ENCODE data around the gene EFCAB12.

Gene EFCAB12

GRCh38 chr3:129412542-129413198, 15.8 kb downstream of the EFCAB12 start:
- TF ChIP-seq CREB1 (IDR thresholded peaks at IDR 0.05; ENCODE audit: low read depth): no peak
- TF ChIP-seq TAF1 (IDR thresholded peaks at IDR 0.05; ENCODE audit: low read depth): no peak
- no peak for TF ChIP-seq RAD21 (IDR thresholded peaks at IDR 0.05; ENCODE audit: low read depth)
- TF ChIP-seq FOXM1 (IDR thresholded peaks at IDR 0.05; ENCODE audit: borderline replicate concordance, low read depth): no peak
- no peak for TF ChIP-seq TEAD4 (IDR thresholded peaks at IDR 0.05)
- TF ChIP-seq, protein P1, sequence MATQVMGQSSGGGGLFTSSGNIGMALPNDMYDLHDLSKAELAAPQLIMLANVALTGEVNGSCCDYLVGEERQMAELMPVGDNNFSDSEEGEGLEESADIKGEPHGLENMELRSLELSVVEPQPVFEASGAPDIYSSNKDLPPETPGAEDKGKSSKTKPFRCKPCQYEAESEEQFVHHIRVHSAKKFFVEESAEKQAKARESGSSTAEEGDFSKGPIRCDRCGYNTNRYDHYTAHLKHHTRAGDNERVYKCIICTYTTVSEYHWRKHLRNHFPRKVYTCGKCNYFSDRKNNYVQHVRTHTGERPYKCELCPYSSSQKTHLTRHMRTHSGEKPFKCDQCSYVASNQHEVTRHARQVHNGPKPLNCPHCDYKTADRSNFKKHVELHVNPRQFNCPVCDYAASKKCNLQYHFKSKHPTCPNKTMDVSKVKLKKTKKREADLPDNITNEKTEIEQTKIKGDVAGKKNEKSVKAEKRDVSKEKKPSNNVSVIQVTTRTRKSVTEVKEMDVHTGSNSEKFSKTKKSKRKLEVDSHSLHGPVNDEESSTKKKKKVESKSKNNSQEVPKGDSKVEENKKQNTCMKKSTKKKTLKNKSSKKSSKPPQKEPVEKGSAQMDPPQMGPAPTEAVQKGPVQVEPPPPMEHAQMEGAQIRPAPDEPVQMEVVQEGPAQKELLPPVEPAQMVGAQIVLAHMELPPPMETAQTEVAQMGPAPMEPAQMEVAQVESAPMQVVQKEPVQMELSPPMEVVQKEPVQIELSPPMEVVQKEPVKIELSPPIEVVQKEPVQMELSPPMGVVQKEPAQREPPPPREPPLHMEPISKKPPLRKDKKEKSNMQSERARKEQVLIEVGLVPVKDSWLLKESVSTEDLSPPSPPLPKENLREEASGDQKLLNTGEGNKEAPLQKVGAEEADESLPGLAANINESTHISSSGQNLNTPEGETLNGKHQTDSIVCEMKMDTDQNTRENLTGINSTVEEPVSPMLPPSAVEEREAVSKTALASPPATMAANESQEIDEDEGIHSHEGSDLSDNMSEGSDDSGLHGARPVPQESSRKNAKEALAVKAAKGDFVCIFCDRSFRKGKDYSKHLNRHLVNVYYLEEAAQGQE (IDR thresholded peaks at IDR 0.05; ENCODE audit: low read depth): no peak
- TF ChIP-seq TCF12 (IDR thresholded peaks at IDR 0.05; ENCODE audit: low read depth): no peak
- no peak for TF ChIP-seq NFIC (IDR thresholded peaks at IDR 0.05)
- TF ChIP-seq, protein P2, sequence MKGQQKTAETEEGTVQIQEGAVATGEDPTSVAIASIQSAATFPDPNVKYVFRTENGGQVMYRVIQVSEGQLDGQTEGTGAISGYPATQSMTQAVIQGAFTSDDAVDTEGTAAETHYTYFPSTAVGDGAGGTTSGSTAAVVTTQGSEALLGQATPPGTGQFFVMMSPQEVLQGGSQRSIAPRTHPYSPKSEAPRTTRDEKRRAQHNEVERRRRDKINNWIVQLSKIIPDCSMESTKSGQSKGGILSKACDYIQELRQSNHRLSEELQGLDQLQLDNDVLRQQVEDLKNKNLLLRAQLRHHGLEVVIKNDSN (IDR thresholded peaks at IDR 0.05): no peak
- TF ChIP-seq YY1 (IDR thresholded peaks at IDR 0.05; ENCODE audit: low read depth): no peak
- no peak for TF ChIP-seq EP300 (IDR thresholded peaks at IDR 0.05; ENCODE audit: borderline replicate concordance)

DNA sequence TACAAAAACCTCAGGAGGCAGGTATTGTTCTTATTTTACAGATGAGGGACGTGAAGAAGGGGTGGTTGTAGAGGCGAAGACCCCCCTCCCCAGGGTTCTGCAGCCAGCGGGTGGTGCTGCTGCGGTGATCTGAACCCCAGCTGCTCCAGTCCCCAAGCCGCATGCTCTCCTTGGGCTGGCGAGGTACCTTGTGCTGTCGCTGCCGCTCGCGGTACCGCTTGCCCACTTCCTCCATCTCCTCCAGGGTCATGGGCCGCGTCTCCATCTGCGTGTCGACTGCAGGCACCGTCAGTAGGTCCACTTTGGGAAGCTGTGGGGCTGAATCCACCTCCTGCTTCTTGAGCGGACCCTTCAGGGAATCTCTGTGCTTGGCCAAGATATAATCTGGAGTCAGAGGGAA, 17.5 kb downstream of the EFCAB12 start:
- TF ChIP-seq RAD21 (IDR thresholded peaks at IDR 0.05; ENCODE audit: low read depth) (no peak), CEBPB (IDR thresholded peaks at IDR 0.05) (no peak), EP300 (IDR thresholded peaks at IDR 0.05; ENCODE audit: borderline replicate concordance) (no peak), TCF12 (IDR thresholded peaks at IDR 0.05; ENCODE audit: low read depth) (no peak), CREB1 (IDR thresholded peaks at IDR 0.05; ENCODE audit: low read depth) (no peak)
- TF ChIP-seq, protein P2 (IDR thresholded peaks at IDR 0.05): no peak

DNA sequence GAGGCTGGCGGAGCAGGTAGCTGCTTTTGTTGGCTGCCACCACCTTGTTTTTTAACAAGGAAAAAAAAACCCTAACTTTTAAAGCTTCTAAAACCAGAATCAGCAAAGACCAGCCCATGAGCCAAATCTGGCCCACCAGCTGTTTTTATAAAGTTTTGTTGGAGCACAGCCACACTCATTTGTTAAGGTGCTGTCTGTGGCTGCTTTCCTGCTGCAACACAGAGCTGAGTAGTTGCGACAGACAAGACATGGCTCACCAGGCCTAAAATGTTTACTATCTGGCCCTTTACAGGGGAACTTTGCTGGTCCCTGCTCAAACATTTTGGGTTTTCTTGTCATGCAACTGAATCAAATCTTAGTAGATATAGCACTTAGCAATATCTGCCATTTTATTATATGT, 18.9 kb downstream of the EFCAB12 start:
- TF ChIP-seq, protein P1 (IDR thresholded peaks at IDR 0.05; ENCODE audit: low read depth): no peak
- TF ChIP-seq RAD21 (IDR thresholded peaks at IDR 0.05; ENCODE audit: low read depth): no peak
- no peak for TF ChIP-seq CREB1 (IDR thresholded peaks at IDR 0.05; ENCODE audit: low read depth)
- no peak for TF ChIP-seq EP300 (IDR thresholded peaks at IDR 0.05; ENCODE audit: borderline replicate concordance)
- no peak for TF ChIP-seq MAX (IDR thresholded peaks at IDR 0.05)
- TF ChIP-seq, protein P2 (IDR thresholded peaks at IDR 0.05): no peak
- TF ChIP-seq ZBTB7A (IDR thresholded peaks at IDR 0.05; ENCODE audit: low read depth): no peak
- TF ChIP-seq TCF12 (IDR thresholded peaks at IDR 0.05; ENCODE audit: low read depth): no peak
- TF ChIP-seq YY1 (IDR thresholded peaks at IDR 0.05; ENCODE audit: low read depth): no peak
- no peak for TF ChIP-seq NFIC (IDR thresholded peaks at IDR 0.05)
- TF ChIP-seq EGR1 (IDR thresholded peaks at IDR 0.05): no peak
- TF ChIP-seq FOXM1 (IDR thresholded peaks at IDR 0.05; ENCODE audit: borderline replicate concordance, low read depth): no peak
- TF ChIP-seq CEBPB (IDR thresholded peaks at IDR 0.05): no peak
- TF ChIP-seq TAF1 (IDR thresholded peaks at IDR 0.05; ENCODE audit: low read depth): no peak
- TF ChIP-seq TEAD4 (IDR thresholded peaks at IDR 0.05): no peak

- no peak for TF ChIP-seq FOXM1 (IDR thresholded peaks at IDR 0.05; ENCODE audit: borderline replicate concordance, low read depth)
- no peak for TF ChIP-seq YY1 (IDR thresholded peaks at IDR 0.05; ENCODE audit: low read depth)
- no peak for TF ChIP-seq ZBTB7A (IDR thresholded peaks at IDR 0.05; ENCODE audit: low read depth)
- TF ChIP-seq NFIC (IDR thresholded peaks at IDR 0.05): no peak
- TF ChIP-seq RAD21 (IDR thresholded peaks at IDR 0.05; ENCODE audit: low read depth): no peak
- TF ChIP-seq CREB1 (IDR thresholded peaks at IDR 0.05; ENCODE audit: low read depth): no peak
- TF ChIP-seq TAF1 (IDR thresholded peaks at IDR 0.05; ENCODE audit: low read depth): no peak
- TF ChIP-seq TCF12 (IDR thresholded peaks at IDR 0.05; ENCODE audit: low read depth): no peak
- no peak for TF ChIP-seq CEBPB (IDR thresholded peaks at IDR 0.05)
- no peak for TF ChIP-seq EP300 (IDR thresholded peaks at IDR 0.05; ENCODE audit: borderline replicate concordance)
- TF ChIP-seq, protein P2 (IDR thresholded peaks at IDR 0.05): no peak
- no peak for TF ChIP-seq TEAD4 (IDR thresholded peaks at IDR 0.05)
- no peak for TF ChIP-seq MAX (IDR thresholded peaks at IDR 0.05)
Measured at GRCh38 chr3:129404610-129405009, 23.8 kb downstream of the EFCAB12 start.

GRCh38 chr3:129404130-129404529, 24.3 kb downstream of the EFCAB12 start:
- no peak for TF ChIP-seq CEBPB (IDR thresholded peaks at IDR 0.05)
- no peak for TF ChIP-seq TEAD4 (IDR thresholded peaks at IDR 0.05)
- no peak for TF ChIP-seq NFIC (IDR thresholded peaks at IDR 0.05)
- no peak for TF ChIP-seq TCF12 (IDR thresholded peaks at IDR 0.05; ENCODE audit: low read depth)
- no peak for TF ChIP-seq EP300 (IDR thresholded peaks at IDR 0.05; ENCODE audit: borderline replicate concordance)
- TF ChIP-seq TAF1 (IDR thresholded peaks at IDR 0.05; ENCODE audit: low read depth): no peak
